HG03103 (cell line): ENCODE results near the gene ARHGAP36.

Experiments used
- ATAC-seq: cut with Tn5 transposase; IDR thresholded peaks from one replicate; pipeline ENCODE4 v1.9.1; 2021; ENCODE audit warnings: low read depth; ENCODE audit not compliant: unreplicated experiment

The ARHGAP36 gene, protein sequence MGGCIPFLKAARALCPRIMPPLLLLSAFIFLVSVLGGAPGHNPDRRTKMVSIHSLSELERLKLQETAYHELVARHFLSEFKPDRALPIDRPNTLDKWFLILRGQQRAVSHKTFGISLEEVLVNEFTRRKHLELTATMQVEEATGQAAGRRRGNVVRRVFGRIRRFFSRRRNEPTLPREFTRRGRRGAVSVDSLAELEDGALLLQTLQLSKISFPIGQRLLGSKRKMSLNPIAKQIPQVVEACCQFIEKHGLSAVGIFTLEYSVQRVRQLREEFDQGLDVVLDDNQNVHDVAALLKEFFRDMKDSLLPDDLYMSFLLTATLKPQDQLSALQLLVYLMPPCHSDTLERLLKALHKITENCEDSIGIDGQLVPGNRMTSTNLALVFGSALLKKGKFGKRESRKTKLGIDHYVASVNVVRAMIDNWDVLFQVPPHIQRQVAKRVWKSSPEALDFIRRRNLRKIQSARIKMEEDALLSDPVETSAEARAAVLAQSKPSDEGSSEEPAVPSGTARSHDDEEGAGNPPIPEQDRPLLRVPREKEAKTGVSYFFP

DNA sequence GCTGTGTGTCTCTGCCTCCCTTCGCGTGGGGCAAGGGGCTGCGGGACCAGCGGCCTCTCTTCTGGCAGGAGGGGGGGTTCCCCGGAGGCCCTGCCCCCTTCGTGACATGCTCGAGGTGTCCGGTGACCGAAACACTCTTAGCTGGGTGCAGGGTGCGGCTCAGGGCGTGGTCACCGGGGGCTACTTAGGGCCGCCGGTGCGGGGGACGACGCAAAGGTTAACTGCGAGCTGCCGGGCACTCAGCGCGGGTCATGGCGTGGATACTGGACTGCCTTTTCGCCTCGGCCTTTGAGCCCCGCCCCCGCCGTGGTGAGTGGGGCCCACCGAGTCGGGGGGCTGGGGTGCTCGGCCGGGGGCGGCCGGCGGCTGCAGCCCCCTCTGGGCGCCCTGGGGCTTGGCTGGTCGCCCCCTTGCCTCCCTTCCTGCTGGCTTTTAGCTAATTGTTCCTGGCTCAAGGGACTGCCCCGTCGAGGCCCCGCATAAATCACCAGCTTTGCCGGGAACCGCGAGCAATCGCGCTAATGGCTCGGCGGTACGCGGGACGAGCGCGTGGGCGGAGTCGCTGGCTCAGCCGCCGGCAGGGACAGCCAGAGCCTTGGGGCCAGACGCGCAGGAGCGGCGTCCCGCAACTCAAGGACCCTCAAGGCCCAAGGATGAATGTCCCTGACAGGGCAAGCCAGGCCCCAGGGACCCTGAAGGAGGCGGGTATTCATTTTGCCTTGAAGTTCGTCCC, at the start of gene ARHGAP36:
Gene ARHGAP36 (plus strand): TSS at position 211 of the 733 bp plus-strand sequence. CDS start 23,320 bp downstream, outside the sequence.
- no peak for ATAC-seq

DNA sequence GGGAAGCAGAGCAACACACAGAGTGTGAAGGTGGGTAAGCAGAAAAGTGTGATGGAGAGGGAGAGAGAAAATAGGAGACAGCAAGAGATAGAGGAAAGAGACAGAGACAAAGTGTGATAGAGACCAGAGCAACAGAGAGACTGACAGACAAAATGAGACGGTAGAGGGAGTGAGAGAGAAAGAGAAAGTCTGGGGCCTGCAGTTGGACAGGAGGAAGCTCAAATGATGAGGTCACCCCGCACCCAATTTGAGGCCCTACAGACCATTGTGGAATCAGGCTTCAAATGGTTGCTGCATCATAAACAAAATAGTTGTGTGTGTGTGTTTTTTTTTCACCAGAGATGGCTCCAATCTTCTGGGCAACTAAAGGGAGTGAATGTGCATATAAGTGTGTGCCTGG, 48.0 kb upstream of the ARHGAP36 start:
- no peak for ATAC-seq

DNA sequence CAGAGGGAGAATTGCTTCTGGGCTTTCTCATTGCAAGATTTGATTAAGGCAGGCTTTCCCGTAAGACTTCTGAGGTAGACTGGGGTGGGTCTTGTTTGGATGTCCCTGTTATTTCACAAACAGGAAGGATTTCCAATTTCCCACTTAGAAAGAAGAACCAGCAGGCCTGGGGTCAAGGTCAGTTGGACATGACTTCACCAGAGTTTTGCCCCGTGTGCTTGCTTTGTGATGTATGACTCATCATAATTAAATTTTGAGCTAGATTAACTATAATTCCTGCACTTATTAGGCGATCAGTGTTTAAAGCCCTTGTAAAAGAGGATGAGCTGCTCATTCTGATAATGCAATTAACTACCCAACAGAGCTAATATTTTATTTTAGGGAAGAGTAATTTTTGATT, 32.8 kb upstream of the ARHGAP36 start:
- no peak for ATAC-seq

DNA sequence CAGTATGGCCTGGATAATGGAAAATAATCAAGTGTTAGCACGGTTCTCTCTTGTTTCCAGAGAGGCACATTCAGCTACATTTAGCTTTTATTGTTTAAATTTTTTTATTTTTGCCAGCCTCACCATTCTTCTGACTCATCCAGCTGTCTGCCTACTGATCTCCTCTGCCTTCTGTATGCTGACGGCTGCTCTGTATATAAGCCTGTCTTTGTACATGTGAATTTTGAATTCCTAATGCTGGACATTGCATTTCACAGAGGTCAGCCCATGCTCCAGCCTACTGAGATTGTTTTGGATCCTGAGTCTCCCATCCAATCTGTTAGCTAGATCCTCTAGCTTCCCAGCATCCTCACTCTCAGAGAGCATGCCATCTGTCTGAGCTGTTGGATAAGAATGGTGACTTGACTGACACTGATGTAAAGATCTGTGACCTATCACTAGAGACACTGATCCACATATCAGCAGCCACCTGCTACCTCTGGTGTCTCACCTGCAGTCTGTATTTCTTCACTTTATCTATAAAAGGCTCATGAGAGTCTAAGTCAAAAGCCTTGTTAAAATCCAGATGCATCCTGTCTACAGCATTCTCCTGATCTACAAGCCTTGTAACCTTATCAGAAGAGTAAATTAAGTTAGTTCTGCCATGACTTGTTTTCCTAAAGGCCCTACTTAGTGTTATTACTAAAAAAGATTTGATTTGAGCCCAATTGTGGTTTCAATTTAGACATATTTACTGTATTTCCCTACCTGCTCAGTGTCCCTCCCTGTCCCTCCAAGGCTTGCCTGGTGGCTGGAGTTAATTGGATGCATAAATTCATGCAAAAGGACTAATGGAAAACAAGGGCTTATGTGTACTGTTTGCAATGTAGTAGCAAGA, 25.6 kb upstream of the ARHGAP36 start:
- ATAC-seq = no peak

DNA sequence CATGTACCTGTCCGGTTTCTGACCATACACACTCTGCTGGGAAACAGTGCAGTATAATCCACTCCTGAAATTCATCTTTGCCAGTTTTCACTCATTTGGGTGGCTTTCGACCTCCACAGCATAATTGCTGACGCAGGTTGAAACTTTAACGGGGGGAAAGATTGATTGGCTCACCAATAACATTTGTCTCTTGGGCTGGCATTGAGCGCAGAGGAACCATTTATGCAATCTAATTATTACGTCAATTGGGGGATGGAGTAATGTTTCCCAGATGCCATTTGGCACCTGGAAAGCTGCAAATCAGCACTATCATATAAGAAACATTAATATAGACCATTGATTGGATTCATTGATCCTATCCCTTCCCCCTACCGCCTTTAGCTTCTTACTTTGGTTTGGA, 24.1 kb upstream of the ARHGAP36 start:
- ATAC-seq = no peak

DNA sequence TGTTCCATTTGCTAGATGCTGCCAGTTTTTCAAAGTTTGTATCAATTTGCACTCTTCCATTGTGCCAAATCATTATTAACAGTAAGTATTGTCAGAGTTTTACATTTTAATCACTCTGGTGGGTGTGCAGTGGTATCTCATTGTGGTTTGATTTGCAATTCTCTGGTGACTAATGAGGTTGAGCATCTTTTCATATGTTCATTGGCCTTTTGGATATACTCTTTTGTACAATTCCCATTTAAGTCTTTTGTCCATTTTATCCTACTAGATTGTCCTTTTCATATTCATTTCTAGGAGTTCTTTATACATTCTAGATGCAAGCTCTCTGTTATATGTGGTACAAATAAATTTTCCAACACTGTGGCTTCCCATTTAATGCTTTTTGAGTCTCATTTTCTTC, 17.4 kb upstream of the ARHGAP36 start:
- no peak for ATAC-seq

DNA sequence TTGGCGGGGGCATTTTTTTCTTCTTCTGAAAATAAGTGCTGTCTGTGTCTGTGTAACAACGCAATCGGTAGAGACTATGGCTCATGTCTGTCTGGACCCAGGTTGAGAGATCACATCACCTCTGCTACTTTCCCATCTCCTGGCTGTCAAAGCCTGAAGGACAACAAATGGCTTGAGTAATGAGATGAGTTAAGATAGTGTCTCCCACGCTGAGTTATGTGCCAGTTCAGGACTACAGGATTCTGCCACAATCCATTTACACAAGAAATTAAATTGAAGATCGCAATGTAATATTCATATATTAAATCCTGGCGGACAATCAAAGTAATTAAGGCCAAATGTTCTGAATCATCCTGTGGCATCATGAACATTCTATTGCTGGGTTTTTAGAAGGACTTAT, 16.5 kb upstream of the ARHGAP36 start:
- no peak for ATAC-seq

DNA sequence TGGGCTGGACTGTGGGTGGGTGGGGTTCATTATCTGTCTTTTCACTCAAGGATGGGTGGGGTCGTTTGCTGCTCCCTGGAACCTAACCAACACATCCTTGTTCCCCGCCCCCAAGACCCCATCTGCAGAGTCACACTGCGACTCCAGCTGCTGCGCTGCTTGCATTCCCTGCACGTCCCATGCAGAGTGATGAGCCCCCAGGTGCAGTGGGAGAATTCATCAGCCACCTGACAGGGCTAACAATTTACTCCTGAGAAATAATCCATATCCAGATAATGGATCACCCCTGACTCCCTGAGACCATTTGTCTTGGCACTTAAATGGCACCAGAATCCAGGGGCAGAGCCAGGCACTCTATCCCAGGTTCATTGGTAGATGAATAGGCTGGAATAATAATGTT, 12.4 kb upstream of the ARHGAP36 start:
- no peak for ATAC-seq

DNA sequence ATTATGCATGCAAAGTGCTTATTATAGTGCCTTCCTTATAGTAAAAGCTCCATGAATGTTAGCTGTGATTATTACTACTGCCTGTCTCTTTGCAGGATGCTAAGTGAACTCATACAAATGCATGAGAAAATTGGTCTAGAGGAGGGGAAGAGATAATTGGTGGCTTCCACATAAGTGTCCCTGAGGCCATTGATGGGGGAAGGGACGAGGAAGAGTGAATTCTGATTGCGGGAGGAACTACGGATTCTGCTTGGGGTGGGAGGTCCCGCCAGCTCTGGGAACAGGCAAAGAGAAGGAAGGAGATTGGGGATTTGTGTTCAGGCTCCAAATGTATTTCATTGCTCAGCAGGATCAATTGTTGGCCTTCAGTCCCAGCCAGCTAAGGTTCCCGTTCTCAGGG, 11.6 kb upstream of the ARHGAP36 start:
- no peak for ATAC-seq

DNA sequence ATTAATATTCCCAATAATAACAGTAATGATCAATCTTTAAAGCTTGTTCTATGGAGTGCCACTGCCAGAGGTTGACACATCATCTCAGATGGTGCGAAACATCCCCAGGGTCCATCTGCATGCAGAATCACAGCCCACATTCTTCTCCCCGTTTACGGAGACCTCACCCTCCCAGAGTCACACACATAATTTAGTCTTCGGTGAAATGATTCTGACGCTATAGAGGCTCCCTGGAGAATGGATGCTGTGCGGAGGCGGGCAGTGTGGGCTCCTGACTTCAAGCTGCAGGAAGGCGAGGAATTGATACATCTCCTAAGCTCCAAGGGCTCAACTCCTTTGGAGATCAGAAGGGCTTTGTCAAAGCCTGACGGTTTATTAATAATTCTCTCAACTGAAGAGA, 11.0 kb upstream of the ARHGAP36 start:
- ATAC-seq = no peak

DNA sequence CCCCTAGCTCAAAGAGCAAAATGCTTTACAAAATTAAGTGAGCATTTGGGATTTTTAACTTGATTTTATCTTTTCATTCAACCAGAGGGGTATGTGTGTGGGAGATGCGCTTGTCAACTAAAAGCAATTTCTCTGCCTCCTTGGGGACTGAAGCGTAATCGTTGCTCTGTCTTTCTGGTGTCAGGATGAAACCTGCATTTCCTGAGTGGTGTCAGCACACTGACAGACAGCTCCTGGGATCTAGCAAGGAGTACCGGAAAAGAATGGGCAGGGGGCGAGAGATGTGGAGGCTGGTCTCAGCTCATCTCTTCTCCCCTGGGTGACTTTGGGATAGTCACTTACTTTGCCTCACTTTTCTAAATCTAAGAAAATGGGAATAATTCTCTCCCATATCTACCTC, 5.1 kb upstream of the ARHGAP36 start:
- ATAC-seq = no peak

DNA sequence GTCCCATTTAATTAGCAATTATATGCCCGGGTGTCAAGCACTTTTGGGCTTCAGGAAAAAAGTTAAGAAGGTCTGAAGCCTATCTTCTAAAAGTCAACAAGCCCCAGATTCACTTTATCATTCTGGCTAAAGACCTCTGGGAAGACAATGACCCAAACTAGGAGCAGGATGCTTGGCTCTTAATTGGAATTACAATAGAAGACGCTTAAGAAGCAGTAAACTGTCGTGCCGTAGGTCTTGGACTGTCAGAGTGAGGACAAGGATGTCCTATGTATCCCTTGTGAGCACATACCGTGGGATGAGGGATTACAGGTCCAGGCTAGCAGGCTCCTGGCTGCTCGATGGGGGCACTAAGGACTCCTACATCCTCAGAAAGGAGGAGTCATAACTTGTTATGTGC, 3.2 kb upstream of the ARHGAP36 start:
- no peak for ATAC-seq

DNA sequence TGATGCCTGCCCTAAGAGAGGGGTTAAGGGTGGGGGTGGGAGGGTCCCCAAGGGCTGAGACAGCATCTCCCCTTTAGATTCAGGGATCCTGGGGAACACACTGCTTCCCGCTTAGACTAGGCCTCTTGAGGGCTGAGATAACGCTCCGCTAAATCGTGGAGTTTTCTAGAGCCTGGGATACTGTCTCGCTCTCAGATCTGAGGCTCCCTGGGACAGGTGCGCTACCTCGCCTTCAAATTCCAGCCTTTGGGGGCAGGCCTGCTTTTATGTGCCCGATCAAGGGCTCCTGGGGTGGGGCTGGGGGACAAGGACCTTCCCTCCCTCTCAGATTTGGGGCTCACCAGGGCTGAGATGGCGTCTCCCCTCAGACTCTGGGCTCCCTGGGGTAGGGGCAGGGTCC, 440 bp upstream of the ARHGAP36 start:
- no peak for ATAC-seq

DNA sequence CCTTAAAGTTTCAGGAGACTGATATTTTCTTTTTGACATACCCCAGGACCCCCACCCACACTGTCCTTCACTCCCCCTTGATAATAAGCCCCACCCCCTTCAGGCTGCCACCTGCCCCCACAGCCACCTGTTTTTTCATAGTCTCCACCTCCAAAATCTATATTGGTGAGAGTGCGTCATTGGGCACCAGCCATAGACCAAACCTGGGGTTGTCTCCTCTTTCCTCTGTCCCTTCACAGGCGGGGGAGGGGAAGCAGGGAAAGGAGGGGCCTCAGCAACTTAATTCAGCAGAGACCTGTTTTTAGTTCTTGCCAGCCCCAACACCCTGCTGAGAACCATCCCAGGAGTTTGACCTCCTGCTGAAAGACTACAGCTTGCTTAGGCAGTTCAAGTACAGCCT, 1.1 kb downstream of the ARHGAP36 start:
- ATAC-seq = no peak

DNA sequence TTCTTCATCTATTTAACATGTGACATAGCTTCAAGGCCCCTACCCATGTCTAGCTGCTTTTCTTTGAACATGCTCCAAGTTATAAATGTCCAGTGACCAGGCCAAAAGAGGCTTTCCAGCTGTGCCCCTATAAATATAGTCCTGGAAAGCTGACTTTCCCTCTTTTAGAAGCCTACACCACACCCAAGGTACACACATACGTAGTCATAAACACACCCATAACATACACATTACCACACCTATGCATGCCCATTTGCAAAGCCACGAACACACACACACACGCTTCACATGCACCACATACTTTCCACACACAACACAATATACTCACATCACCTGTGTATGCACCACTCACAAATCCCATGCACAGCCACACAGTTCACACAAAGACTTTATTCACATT, 2.0 kb downstream of the ARHGAP36 start:
- ATAC-seq = no peak

DNA sequence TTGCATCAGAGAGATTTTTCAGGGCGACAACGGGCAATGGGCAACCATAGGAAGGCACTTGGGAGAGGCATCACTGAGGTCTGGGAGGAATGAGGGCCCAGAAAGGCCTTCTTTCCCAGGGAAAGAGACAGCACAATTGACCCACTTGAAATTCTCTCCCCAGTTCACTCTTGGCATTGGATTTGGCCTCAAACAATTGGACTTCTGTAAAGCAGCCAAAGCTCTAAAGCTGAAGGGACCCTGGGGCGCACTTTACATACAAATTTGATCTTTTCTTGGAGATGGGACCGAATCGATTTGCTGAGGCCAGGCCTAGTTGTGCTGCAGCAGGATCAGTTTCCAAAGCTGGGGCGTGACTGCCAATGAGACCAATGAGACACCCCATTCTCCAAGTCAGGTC, 3.2 kb downstream of the ARHGAP36 start:
- ATAC-seq = no peak

DNA sequence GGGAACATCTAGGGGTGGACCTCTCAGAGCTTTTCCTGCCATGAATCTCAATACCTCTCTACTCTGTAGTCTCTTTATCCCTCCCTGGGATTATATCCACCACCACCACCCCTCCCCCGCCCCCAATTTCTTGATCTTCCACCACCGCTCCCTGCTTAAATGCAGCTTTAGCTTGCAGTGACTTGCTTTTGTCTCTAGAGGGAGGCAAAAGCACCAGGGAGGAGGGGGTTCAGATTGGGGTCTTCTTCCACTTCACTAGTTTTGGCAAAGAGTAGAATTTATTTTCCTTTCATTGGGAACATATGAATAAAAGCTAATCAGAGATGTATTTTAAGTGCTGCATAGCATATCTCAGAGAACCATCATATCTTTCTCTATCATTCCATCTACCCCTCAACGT, 5.5 kb downstream of the ARHGAP36 start:
- no peak for ATAC-seq

DNA sequence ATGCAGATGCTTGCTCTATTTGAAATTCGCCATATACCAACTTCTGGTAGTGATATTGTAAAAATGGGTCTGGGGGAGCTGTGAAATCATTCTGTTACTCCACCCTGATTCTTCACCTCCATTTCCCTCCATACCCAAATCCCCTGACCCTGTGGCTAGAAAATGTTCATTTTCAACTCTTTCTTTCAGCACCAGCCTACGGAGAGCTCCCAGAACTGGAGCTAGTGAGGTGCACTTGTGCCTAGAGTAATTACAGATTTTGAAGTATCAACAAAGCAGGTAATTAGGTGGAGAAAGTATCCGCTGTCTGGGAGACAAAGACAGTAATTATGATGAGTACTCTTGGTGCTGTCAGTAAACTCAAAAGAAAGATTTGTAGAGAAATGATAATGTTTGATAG, 8.1 kb downstream of the ARHGAP36 start:
- no peak for ATAC-seq

DNA sequence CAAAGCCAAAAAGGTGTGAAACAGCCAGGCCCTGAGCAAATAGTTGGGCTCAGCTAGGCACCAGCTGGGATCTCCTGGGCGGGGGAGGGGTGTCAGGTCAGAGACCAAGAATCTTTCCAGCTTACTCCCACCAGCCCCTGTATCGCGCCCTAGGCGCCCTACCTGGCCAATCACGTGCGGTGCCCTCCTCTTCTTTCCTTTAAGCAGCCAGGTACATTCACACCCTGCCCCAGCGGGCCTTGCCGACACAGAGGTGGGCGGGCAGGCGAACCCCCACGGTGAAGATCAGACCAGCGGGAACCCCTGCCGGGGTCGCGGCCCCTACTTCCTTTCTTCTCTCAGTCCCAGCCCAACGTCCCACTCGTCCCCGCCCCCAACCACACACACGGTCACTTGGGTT, 9.1 kb downstream of the ARHGAP36 start:
- ATAC-seq = no peak

DNA sequence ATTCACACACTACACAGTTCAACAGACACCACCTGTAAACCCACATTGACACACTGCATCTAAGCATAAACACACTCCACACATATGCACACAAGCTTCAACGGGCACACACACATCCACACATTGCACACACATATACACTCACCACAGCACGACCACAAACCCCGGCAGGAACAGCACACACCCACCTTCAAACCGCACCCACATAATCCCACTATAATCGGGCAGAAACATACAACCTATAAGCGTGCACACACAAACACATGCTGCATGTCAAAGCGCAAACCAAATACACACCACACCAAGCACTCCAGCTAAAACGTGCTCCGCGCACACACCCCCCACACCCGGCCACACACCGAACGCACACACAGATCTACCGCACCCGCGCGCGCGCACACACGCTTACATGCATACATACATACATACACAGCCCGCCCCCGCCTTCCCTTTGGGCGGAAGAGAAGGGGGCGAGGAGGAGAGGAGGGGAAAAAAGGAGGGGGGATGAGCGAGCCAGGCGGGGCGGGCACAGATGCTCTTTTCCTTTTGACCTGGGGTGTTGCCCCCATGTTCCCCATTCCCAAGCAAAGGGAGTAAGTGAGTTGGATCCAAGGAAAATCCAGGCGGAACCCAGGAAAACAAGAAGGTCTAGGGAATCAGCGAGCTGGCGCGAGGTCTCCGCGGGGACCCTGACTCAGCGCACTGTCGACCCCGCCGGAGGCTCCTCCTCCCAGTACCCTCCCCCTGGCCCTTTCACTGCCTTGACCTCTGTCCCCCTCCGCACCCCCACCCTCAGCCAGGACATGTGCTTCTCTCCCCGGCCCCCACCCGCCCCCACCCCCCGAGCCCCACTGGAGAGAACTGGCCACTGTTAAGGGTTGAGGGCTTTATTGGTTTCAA, 9.9 kb downstream of the ARHGAP36 start:
- no peak for ATAC-seq
